Smooth muscle cell (in vitro differentiated cells): Measurements from ENCODE around the gene PIGM. TPM values are rescaled to one million over a fixed set of nuclear protein-coding genes. Genes with fewer than 3 reads are reported as not detected.
A peak's percentile ranks its signal among the peaks of the same experiment; 100 is the strongest.

Experiments
- DNase-seq: peaks from one replicate; lab custom pipeline; 2025; ENCODE audit not compliant: unreplicated experiment; lab: John Stamatoyannopoulos, UW
- H2AFZ ChIP-seq: fragments of 200-600 bp; sonication (generic); 2 replicates; pipeline ENCODE4 v1.6.0; 2016; ENCODE audit warnings: antibody characterized with exemption, low read depth, mild to moderate bottlenecking
- H3F3A ChIP-seq: fragments of 200-600 bp; sonication (generic); 2 replicates; pipeline ENCODE4 v1.6.0; 2017; ENCODE audit warnings: antibody characterized with exemption, low read depth
- H3K27ac ChIP-seq: fragments of 200-600 bp; sonication (generic); 2 replicates; pipeline ENCODE4 v1.5.1; 2016; ENCODE audit warnings: low read depth, mild to moderate bottlenecking
- H3K27me3 ChIP-seq: fragments of 200-600 bp; sonication (generic); 2 replicates; pipeline ENCODE4 v1.6.1; 2016; ENCODE audit warnings: low read depth, mild to moderate bottlenecking
- H3K36me3 ChIP-seq: fragments of 200-600 bp; sonication (generic); 2 replicates; pipeline ENCODE4 v1.5.1; 2016; ENCODE audit warnings: low read depth
- H3K4me1 ChIP-seq: fragments of 200-600 bp; sonication (generic); 2 replicates; pipeline ENCODE4 v1.5.1; 2016; ENCODE audit warnings: low read depth
- H3K4me2 ChIP-seq: fragments of 200-600 bp; sonication (generic); 2 replicates; pipeline ENCODE4 v1.6.0; 2016; ENCODE audit warnings: mild to moderate bottlenecking
- H3K4me3 ChIP-seq: fragments of 200-600 bp; sonication (generic); 2 replicates; pipeline ENCODE4 v1.5.1; 2016; ENCODE audit warnings: mild to moderate bottlenecking
- H3K79me2 ChIP-seq: fragments of 200-600 bp; sonication (generic); 2 replicates; pipeline ENCODE4 v1.6.0; 2016; ENCODE audit warnings: low read depth, mild to moderate bottlenecking
- H3K9ac ChIP-seq: fragments of 200-600 bp; sonication (generic); 2 replicates; pipeline ENCODE4 v1.6.0; 2016; ENCODE audit warnings: low read depth
- H3K9me3 ChIP-seq: fragments of 200-600 bp; sonication (generic); replicated peaks from 2 replicates; pipeline ENCODE4 v1.5.1; 2016; ENCODE audit warnings: low read depth
- H4K20me1 ChIP-seq: fragments of 200-600 bp; sonication (generic); 2 replicates; pipeline ENCODE4 v1.6.0; 2016; ENCODE audit warnings: low read depth
- CTCF ChIP-seq: fragments of 200-600 bp; sonication (generic); IDR thresholded peaks from 2 replicates; pipeline ENCODE4 v1.5.1; 2017; ENCODE audit warnings: borderline replicate concordance, mild to moderate bottlenecking, antibody characterized with exemption; ENCODE audit not compliant: insufficient read depth, poor library complexity, severe bottlenecking
- WGBS: methylation state at CpG from one replicate; pipeline ENCODE4 v1.1.7; 2016; ENCODE audit warnings: low lambda C conversion rate; 5-methylcytosine and 5-hydroxymethylcytosine counted together
- polyA plus RNA-seq: library from polyadenylated mRNA; unstranded; fragments of >200 nt; fragmentation: Nextera tagmentation; extraction: Ambion mirVana; gene quantifications from 2 replicates; pipeline ENCODE4 v1.2.1, GENCODE V29; 2016
- total RNA-seq: library from RNA; depleted of rRNA; stranded (reverse); fragments of >200 nt; gene quantifications from 2 replicates; pipeline ENCODE4 v1.2.3, GENCODE V29; 2014

The PIGM gene
- total and polyA plus RNA-seq, 2 experiments from 2014 or later: 3.0 to 5.2 TPM

GRCh38 chr1:160070243-160071163 is 38.7 kb upstream of the PIGM start:
- Histone ChIP-seq H2AFZ (peak overlapping the region; percentile 53), H3K9me3 (no peaks in the 10 kb centered on the region), H3K9ac (no peak overlapping the region), H3K36me3 (no peaks in the 10 kb centered on the region), H3K27me3 (peaks cover 31% of the 10 kb centered on the region), H3K79me2 (no peaks in the 10 kb centered on the region), H4K20me1 (no peaks in the 10 kb centered on the region), H3K4me1 (peaks cover 7% of the 10 kb centered on the region), H3F3A (no peaks in the 10 kb centered on the region), H3K4me2 (peak overlapping the region; percentile 78), H3K4me3 (peak overlapping the region; percentile 43), H3K27ac (no peak overlapping the region)
- no peak for TF ChIP-seq CTCF
- peak; percentile 66 for DNase-seq
- 4% methylated on average over 29 of the region's 46 CpGs for WGBS

GRCh38 chr1:160069460-160070231 is 37.9 kb upstream of the PIGM start, which contains the start of gene KCNJ10:
KCNJ10 (minus strand) TSS chr1:160070160; CDS start chr1:160042532, 27,628 bp downstream.
- H3K27me3 ChIP-seq: peaks cover 31% of the 10 kb centered on the region

GRCh38 chr1:160068225-160068624 is 36.4 kb upstream of the PIGM start:
- DNase-seq: no peak
- Histone ChIP-seq H3K27me3 (peaks cover 42% of the 10 kb centered on the region), H3K27ac (no peak overlapping the region), H3K9ac (no peak overlapping the region), H3K9me3 (no peaks in the 10 kb centered on the region), H3F3A (no peaks in the 10 kb centered on the region), H3K4me1 (peaks cover 7% of the 10 kb centered on the region), H3K79me2 (no peaks in the 10 kb centered on the region), H2AFZ (no peak overlapping the region), H3K4me2 (no peak overlapping the region), H4K20me1 (no peaks in the 10 kb centered on the region), H3K4me3 (no peak overlapping the region), H3K36me3 (no peaks in the 10 kb centered on the region)
- TF ChIP-seq CTCF: no peak
- WGBS: 80% methylated on average over 5 of the region's 5 CpGs

More at GRCh38 chr1:160069460-160070231, 37.9 kb upstream of the PIGM start, which contains the start of gene KCNJ10:
- TF ChIP-seq CTCF: no peak
- Histone ChIP-seq H3K79me2 (no peaks in the 10 kb centered on the region), H2AFZ (peak within 1 kb of the TSS; percentile 53), H3K4me2 (peak within 1 kb of the TSS; percentile 78), H3K9me3 (no peaks in the 10 kb centered on the region), H3K4me3 (peak within 1 kb of the TSS; percentile 43), H3K36me3 (no peaks in the 10 kb centered on the region), H4K20me1 (no peaks in the 10 kb centered on the region), H3K27ac (no peak within 1 kb of the TSS), H3F3A (no peaks in the 10 kb centered on the region), H3K9ac (no peak within 1 kb of the TSS), H3K4me1 (peaks cover 7% of the 10 kb centered on the region)
- DNase-seq: no peak
- WGBS: 22% methylated on average over 21 of the region's 32 CpGs
